ENCODE data around the gene CCNY. TPM values are rescaled to one million over a fixed set of nuclear protein-coding genes. Genes with fewer than 3 reads are reported as not detected.

The CCNY gene
- total RNA-seq, 1 experiment from 2014 or later, result 53.3 TPM

DNA sequence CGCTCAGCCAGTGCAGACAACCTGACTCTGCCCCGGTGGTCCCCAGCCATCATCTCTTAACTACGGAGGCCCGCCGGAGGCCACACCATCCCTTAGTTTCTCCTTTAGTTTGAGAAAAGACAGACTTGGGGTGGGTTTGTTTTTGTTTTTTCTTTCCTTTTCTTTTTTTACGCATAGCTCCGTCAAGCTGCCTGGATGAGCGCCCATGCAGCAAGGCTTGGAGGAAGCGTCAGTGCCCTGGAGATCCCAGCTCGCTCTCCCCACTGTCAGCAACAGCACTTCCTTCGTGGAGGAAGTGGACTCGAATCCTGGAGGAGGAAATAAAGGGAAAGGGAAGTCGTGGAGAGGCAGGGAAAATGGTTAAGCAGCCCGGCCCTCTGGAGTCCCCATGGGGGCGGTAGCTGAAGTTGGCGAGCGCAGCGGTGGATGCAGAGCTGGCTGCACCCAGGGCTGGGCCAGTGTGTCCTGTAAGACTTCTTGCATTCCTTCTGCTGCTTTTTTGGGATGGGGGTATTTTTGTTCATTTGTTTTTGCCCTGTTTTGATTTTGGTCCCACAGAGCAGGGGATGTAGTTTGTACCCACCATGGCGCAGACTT lies 232.9 kb downstream of the CCNY start (continued):
- no peak for TF ChIP-seq PRDM15 (CRISPR knock-in tag; IDR thresholded peaks at IDR 0.05)
- no peak for TF ChIP-seq NFYB (CRISPR knock-in tag; conservative IDR thresholded peaks at IDR 0.05; ENCODE audit: low read depth)
- TF ChIP-seq, protein P1, sequence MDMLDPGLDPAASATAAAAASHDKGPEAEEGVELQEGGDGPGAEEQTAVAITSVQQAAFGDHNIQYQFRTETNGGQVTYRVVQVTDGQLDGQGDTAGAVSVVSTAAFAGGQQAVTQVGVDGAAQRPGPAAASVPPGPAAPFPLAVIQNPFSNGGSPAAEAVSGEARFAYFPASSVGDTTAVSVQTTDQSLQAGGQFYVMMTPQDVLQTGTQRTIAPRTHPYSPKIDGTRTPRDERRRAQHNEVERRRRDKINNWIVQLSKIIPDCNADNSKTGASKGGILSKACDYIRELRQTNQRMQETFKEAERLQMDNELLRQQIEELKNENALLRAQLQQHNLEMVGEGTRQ (CRISPR knock-in tag; IDR thresholded peaks at IDR 0.05), result no peak

GRCh38 chr10:35569836-35570235 lies 233.5 kb downstream of the CCNY start:
- Mint-ChIP-seq H3K36me3 (peaks cover 13% of the 10 kb centered on the region), H3K4me3 (no peak overlapping the region), H3K27ac (no peak overlapping the region), H3K4me1 (peaks cover 14% of the 10 kb centered on the region), H3K27me3 (ENCODE audit: low read depth) (no peaks in the 10 kb centered on the region), H3K9me3 (no peaks in the 10 kb centered on the region)
- CTCF ChIA-PET, result interaction anchor here (1.5 kb wide), 1 partner anchor 42 kb away, joined by 3 read pairs; no protein-coding TSS in a partner anchor
- no peak for DNase-seq (ENCODE audit: low spot score)
- no peak for ATAC-seq
- POLR2A ChIA-PET, result no interaction called here
- TF ChIP-seq, protein P2, sequence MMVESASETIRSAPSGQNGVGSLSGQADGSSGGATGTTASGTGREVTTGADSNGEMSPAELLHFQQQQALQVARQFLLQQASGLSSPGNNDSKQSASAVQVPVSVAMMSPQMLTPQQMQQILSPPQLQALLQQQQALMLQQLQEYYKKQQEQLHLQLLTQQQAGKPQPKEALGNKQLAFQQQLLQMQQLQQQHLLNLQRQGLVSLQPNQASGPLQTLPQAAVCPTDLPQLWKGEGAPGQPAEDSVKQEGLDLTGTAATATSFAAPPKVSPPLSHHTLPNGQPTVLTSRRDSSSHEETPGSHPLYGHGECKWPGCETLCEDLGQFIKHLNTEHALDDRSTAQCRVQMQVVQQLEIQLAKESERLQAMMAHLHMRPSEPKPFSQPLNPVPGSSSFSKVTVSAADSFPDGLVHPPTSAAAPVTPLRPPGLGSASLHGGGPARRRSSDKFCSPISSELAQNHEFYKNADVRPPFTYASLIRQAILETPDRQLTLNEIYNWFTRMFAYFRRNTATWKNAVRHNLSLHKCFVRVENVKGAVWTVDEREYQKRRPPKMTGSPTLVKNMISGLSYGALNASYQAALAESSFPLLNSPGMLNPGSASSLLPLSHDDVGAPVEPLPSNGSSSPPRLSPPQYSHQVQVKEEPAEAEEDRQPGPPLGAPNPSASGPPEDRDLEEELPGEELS (CRISPR knock-in tag; IDR thresholded peaks at IDR 0.05), result no peak
- TF ChIP-seq NFE2L1 (CRISPR knock-in tag; IDR thresholded peaks at IDR 0.05) (no peak), ZBTB43 (CRISPR knock-in tag; IDR thresholded peaks at IDR 0.05) (no peak), KAT7 (CRISPR knock-in tag; IDR thresholded peaks at IDR 0.05; ENCODE audit: borderline replicate concordance) (no peak), E2F4 (CRISPR knock-in tag; IDR thresholded peaks at IDR 0.05; ENCODE audit: borderline replicate concordance, low read depth) (no peak), CREM (CRISPR knock-in tag; IDR thresholded peaks at IDR 0.05) (no peak), ERG (CRISPR knock-in tag; IDR thresholded peaks at IDR 0.05) (no peak), OVOL2 (CRISPR knock-in tag; IDR thresholded peaks at IDR 0.05; ENCODE audit: borderline replicate concordance) (no peak), ZNF138 (CRISPR knock-in tag; conservative IDR thresholded peaks at IDR 0.05) (no peak), NFYB (CRISPR knock-in tag; conservative IDR thresholded peaks at IDR 0.05; ENCODE audit: low read depth) (no peak), PRDM15 (CRISPR knock-in tag; IDR thresholded peaks at IDR 0.05) (no peak), ATF3 (CRISPR knock-in tag; conservative IDR thresholded peaks at IDR 0.05) (no peak), FOXP1 (CRISPR knock-in tag; IDR thresholded peaks at IDR 0.05; ENCODE audit: borderline replicate concordance) (no peak), NFATC4 (CRISPR knock-in tag; IDR thresholded peaks at IDR 0.05) (no peak), USF1 (CRISPR knock-in tag; IDR thresholded peaks at IDR 0.05) (no peak)
- TF ChIP-seq, protein P3, sequence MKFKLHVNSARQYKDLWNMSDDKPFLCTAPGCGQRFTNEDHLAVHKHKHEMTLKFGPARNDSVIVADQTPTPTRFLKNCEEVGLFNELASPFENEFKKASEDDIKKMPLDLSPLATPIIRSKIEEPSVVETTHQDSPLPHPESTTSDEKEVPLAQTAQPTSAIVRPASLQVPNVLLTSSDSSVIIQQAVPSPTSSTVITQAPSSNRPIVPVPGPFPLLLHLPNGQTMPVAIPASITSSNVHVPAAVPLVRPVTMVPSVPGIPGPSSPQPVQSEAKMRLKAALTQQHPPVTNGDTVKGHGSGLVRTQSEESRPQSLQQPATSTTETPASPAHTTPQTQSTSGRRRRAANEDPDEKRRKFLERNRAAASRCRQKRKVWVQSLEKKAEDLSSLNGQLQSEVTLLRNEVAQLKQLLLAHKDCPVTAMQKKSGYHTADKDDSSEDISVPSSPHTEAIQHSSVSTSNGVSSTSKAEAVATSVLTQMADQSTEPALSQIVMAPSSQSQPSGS (CRISPR knock-in tag; IDR thresholded peaks at IDR 0.05; ENCODE audit: borderline replicate concordance, low read depth), result no peak

Measured in WTC11 (cell line).